GM18858 (cell line): ENCODE results near the gene ZBED6.
A peak's percentile ranks its signal among the peaks of the same experiment; 100 is the strongest.
"Not testable (repeated sequence)": the region's sequence is repeated elsewhere in the genome, so short reads cannot be mapped to it uniquely, and the experiment has no call there.

Source experiments
- ATAC-seq: cut with Tn5 transposase; IDR thresholded peaks from one replicate; pipeline ENCODE4 v1.9.1; 2021; ENCODE audit not compliant: unreplicated experiment

Gene ZBED6

GRCh38 chr1:203795441-203796235, at the start of gene ZBED6, which contains the start of gene ZC3H11A:
TSS of gene ZBED6 (plus strand) at chr1:203795623. CDS start at chr1:203797523, 1,900 bp downstream.
TSS of gene ZC3H11A (plus strand) at chr1:203795623. CDS start at chr1:203817071, 21,448 bp downstream.
- ATAC-seq = peak; percentile 88

GRCh38 chr1:203746281-203746680, 49.1 kb upstream of the ZBED6 start:
- ATAC-seq = no peak

GRCh38 chr1:203751051-203751450, 44.4 kb upstream of the ZBED6 start:
- no peak for ATAC-seq

- not testable (repeated sequence) for ATAC-seq
Observed at GRCh38 chr1:203751618-203752361, 43.6 kb upstream of the ZBED6 start.

GRCh38 chr1:203754455-203754864, 41.0 kb upstream of the ZBED6 start:
- ATAC-seq = no peak

GRCh38 chr1:203756036-203756435, 39.4 kb upstream of the ZBED6 start:
- ATAC-seq = no peak

- ATAC-seq = not testable (repeated sequence)
Observed at GRCh38 chr1:203758749-203759148, 36.7 kb upstream of the ZBED6 start.

GRCh38 chr1:203760506-203760905, 34.9 kb upstream of the ZBED6 start:
- no peak for ATAC-seq

- not testable (repeated sequence) for ATAC-seq
Observed at GRCh38 chr1:203761958-203762357, 33.5 kb upstream of the ZBED6 start.

- ATAC-seq = no peak
Observed at GRCh38 chr1:203763505-203763904, 31.9 kb upstream of the ZBED6 start.

GRCh38 chr1:203764105-203765028, 31.1 kb upstream of the ZBED6 start:
- no peak for ATAC-seq

- ATAC-seq = peak; percentile 68
Observed at GRCh38 chr1:203765029-203765837, 30.2 kb upstream of the ZBED6 start, which contains the start of gene LAX1. TSS of gene LAX1 (plus strand) at chr1:203765183. CDS start at chr1:203765566, 383 bp downstream.

GRCh38 chr1:203768256-203768655, 27.2 kb upstream of the ZBED6 start:
- no peak for ATAC-seq

GRCh38 chr1:203769505-203770343, 25.7 kb upstream of the ZBED6 start:
- ATAC-seq = no peak

- ATAC-seq = no peak
Observed at GRCh38 chr1:203771901-203772301, 23.5 kb upstream of the ZBED6 start.

- ATAC-seq = no peak
Observed at GRCh38 chr1:203772836-203773235, 22.6 kb upstream of the ZBED6 start.

GRCh38 chr1:203776636-203777035, 18.8 kb upstream of the ZBED6 start:
- no peak for ATAC-seq

- no peak for ATAC-seq
Observed at GRCh38 chr1:203777596-203777995, 17.8 kb upstream of the ZBED6 start.

GRCh38 chr1:203778146-203778545, 17.3 kb upstream of the ZBED6 start:
- no peak for ATAC-seq
